Endometrial microvascular endothelial cells (primary cell): ENCODE data around the gene MRPL18. TPM values are rescaled to one million over a fixed set of nuclear protein-coding genes. Genes with fewer than 3 reads are reported as not detected.
"Not testable (repeated sequence)": the region's sequence is repeated elsewhere in the genome, so short reads cannot be mapped to it uniquely, and the experiment has no call there.

ENCODE experiments used
- in situ Hi-C: cut with HindIII; loops from 2 replicates; pipeline ENCODE4 v1.10.0; 2017; ENCODE audit warnings: low sequenced_read_pairs, low pct_unique_long_range_greater_than_20kb; ENCODE audit errors: inconsistent ontology term
- total RNA-seq: library from RNA; depleted of rRNA; stranded (reverse); fragments of >200 nt; gene quantifications from one replicate; pipeline ENCODE4 v1.2.3, GENCODE V29; 2015; ENCODE audit errors: inconsistent ontology term

MRPL18 gene
- total RNA-seq, result 155 TPM

GRCh38 chr6:159790149-159790955 is at the start of gene MRPL18:
MRPL18 (plus strand) TSS chr6:159790467; CDS start chr6:159790588, 121 bp downstream.
- in situ Hi-C loops, result no loop called here

- in situ Hi-C loops, result no loop called here
Observed at GRCh38 chr6:159742165-159742564, 48.1 kb upstream of the MRPL18 start.

GRCh38 chr6:159745081-159745480 is 45.2 kb upstream of the MRPL18 start:
- in situ Hi-C loops, result no loop called here

- in situ Hi-C loops, result no loop called here
Observed at GRCh38 chr6:159746759-159747158, 43.5 kb upstream of the MRPL18 start.

GRCh38 chr6:159748127-159748526 is 42.1 kb upstream of the MRPL18 start:
- in situ Hi-C loops, result not testable (repeated sequence)

GRCh38 chr6:159751448-159751847 is 38.8 kb upstream of the MRPL18 start:
- in situ Hi-C loops, result loop anchor here (25.0 kb wide), 1 partner anchor 236 kb away; no protein-coding TSS in a partner anchor

GRCh38 chr6:159753081-159753872 is 37.0 kb upstream of the MRPL18 start:
- in situ Hi-C loops, result loop anchor here (25.0 kb wide), 1 partner anchor 234 kb away; no protein-coding TSS in a partner anchor

- in situ Hi-C loops, result loop anchor here (25.0 kb wide), 1 partner anchor 233 kb away; no protein-coding TSS in a partner anchor
Observed at GRCh38 chr6:159754401-159754800, 35.9 kb upstream of the MRPL18 start.

- in situ Hi-C loops, result loop anchor here (25.0 kb wide), 1 partner anchor 232 kb away; no protein-coding TSS in a partner anchor
Observed at GRCh38 chr6:159754959-159755914, 35.0 kb upstream of the MRPL18 start.

- in situ Hi-C loops, result loop anchor here (25.0 kb wide), 1 partner anchor 231 kb away; no protein-coding TSS in a partner anchor
Observed at GRCh38 chr6:159756508-159756907, 33.8 kb upstream of the MRPL18 start.

GRCh38 chr6:159758031-159759001 is 32.0 kb upstream of the MRPL18 start:
- in situ Hi-C loops, result loop anchor here (25.0 kb wide), 1 partner anchor 229 kb away; no protein-coding TSS in a partner anchor

GRCh38 chr6:159759645-159760044 is 30.6 kb upstream of the MRPL18 start:
- in situ Hi-C loops, result loop anchor here (25.0 kb wide), 1 partner anchor 228 kb away; no protein-coding TSS in a partner anchor

GRCh38 chr6:159760602-159761057 is 29.6 kb upstream of the MRPL18 start:
- in situ Hi-C loops, result loop anchor here (25.0 kb wide), 1 partner anchor 227 kb away; no protein-coding TSS in a partner anchor

- in situ Hi-C loops, result loop anchor here (25.0 kb wide), 1 partner anchor 226 kb away; no protein-coding TSS in a partner anchor
Observed at GRCh38 chr6:159761129-159761872, 29.0 kb upstream of the MRPL18 start.

- in situ Hi-C loops, result loop anchor here (25.0 kb wide), 1 partner anchor 225 kb away; no protein-coding TSS in a partner anchor
Observed at GRCh38 chr6:159761873-159762680, 28.2 kb upstream of the MRPL18 start, which contains the start of gene ACAT2. ACAT2 (plus strand) TSS chr6:159762045; CDS start chr6:159762088, 43 bp downstream.
